ENCODE measurements around the gene DUSP28. TPM values are rescaled to one million over a fixed set of nuclear protein-coding genes. Genes with fewer than 3 reads are reported as not detected.
A peak's percentile ranks its signal among the peaks of the same experiment; 100 is the strongest.

The DUSP28 gene
- total and polyA plus RNA-seq, 2 of the 13 experiments (the other 11 are each of a cell fraction or from before 2014, with no cell fraction given), result 5.2 to 8.6 TPM

DNA sequence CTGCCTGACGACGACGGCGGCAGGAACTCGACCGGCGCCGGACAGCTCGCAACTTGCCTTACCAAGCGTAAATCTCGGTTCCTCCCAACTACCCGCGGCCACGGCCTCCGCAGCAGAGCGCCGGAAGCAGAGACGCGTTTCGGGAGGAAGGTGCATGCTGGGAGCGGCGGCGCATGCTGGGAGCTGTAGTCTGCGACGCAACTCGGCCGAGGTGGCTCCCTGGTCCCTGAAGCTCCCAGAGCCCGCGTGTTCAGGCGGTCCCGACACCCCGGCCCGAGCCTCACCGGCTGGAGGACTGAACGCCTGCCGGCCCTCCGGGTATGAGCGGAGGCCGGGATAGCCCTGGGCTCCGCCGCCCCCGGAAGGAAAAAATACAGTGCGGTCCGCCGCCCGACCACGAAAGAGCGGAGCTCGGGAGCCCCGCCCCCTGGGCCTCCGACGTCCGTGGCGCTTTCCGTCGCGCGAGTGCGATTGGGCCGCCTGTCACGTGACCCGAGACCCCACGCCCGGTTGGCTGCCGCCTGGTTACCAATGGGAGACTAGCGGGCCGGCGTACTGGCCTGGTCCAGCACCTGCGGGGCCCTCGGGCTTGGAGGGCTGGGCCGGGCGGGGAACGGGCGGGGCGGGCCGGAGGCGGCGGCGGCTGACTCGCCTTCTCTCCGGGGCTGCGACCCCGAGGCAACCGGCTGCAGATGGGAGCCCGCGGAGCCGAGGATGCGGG, 26.2 kb downstream of the DUSP28 start, which contains the start of gene CAPN10 (continued):
- TF ChIP-seq RORA (CRISPR knock-in tag; IDR thresholded peaks at IDR 0.05), result no peak
- TF ChIP-seq, protein P1, sequence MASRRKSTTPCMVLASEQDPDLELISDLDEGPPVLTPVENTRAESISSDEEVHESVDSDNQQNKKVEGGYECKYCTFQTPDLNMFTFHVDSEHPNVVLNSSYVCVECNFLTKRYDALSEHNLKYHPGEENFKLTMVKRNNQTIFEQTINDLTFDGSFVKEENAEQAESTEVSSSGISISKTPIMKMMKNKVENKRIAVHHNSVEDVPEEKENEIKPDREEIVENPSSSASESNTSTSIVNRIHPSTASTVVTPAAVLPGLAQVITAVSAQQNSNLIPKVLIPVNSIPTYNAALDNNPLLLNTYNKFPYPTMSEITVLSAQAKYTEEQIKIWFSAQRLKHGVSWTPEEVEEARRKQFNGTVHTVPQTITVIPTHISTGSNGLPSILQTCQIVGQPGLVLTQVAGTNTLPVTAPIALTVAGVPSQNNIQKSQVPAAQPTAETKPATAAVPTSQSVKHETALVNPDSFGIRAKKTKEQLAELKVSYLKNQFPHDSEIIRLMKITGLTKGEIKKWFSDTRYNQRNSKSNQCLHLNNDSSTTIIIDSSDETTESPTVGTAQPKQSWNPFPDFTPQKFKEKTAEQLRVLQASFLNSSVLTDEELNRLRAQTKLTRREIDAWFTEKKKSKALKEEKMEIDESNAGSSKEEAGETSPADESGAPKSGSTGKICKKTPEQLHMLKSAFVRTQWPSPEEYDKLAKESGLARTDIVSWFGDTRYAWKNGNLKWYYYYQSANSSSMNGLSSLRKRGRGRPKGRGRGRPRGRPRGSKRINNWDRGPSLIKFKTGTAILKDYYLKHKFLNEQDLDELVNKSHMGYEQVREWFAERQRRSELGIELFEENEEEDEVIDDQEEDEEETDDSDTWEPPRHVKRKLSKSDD (CRISPR knock-in tag; IDR thresholded peaks at IDR 0.05; ENCODE audit: low read depth), result peak; percentile 67
- TF ChIP-seq ZNF292 (CRISPR knock-in tag; IDR thresholded peaks at IDR 0.05; ENCODE audit: borderline replicate concordance, low read depth), result no peak
- peak; percentile 62; the same call in 1 of the 2 replicates for TF ChIP-seq ZNF768 (CRISPR knock-in tag; IDR thresholded peaks at IDR 0.05)
- TF ChIP-seq ONECUT2 (CRISPR knock-in tag; IDR thresholded peaks at IDR 0.05), result no peak
- peak; percentile 14; the same call in 1 of the 2 replicates for TF ChIP-seq CREB3 (CRISPR knock-in tag; IDR thresholded peaks at IDR 0.05)
- no peak for TF ChIP-seq ZFAT (CRISPR knock-in tag; conservative IDR thresholded peaks at IDR 0.05)
- peak; percentile 7; the same call in 1 of the 2 replicates for TF ChIP-seq TFDP2 (CRISPR knock-in tag; IDR thresholded peaks at IDR 0.05)
- TF ChIP-seq PAF1 (CRISPR knock-in tag; IDR thresholded peaks at IDR 0.05), result no peak
- TF ChIP-seq ZBTB42 (CRISPR knock-in tag; IDR thresholded peaks at IDR 0.05), result peak; percentile 73; the same call in 1 of the 2 replicates
- peak; percentile 85 for TF ChIP-seq MEF2D (CRISPR knock-in tag; IDR thresholded peaks at IDR 0.05)
- TF ChIP-seq KDM6A (CRISPR knock-in tag; IDR thresholded peaks at IDR 0.05; ENCODE audit: low read depth), result no peak; the same call in 1 of the 2 replicates
- peak; percentile 97 for TF ChIP-seq CREM (IDR thresholded peaks at IDR 0.05)
- no peak for TF ChIP-seq CREM (CRISPR knock-in tag; IDR thresholded peaks at IDR 0.05)
- no peak for TF ChIP-seq ZNF232 (CRISPR knock-in tag; IDR thresholded peaks at IDR 0.05; ENCODE audit: borderline replicate concordance)
- TF ChIP-seq XBP1 (CRISPR knock-in tag; IDR thresholded peaks at IDR 0.05), result no peak
- TF ChIP-seq, protein P2, sequence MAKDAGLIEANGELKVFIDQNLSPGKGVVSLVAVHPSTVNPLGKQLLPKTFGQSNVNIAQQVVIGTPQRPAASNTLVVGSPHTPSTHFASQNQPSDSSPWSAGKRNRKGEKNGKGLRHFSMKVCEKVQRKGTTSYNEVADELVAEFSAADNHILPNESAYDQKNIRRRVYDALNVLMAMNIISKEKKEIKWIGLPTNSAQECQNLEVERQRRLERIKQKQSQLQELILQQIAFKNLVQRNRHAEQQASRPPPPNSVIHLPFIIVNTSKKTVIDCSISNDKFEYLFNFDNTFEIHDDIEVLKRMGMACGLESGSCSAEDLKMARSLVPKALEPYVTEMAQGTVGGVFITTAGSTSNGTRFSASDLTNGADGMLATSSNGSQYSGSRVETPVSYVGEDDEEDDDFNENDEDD (CRISPR knock-in tag; IDR thresholded peaks at IDR 0.05; ENCODE audit: borderline replicate concordance), result peak; percentile 63; the same call in 1 of the 2 replicates
- peak; percentile 73; the same call in 1 of the 2 replicates for TF ChIP-seq ZBTB8A (CRISPR knock-in tag; IDR thresholded peaks at IDR 0.05; ENCODE audit: borderline replicate concordance, low read depth)
